NCI-H1694 treated with DMSO at 0.1 percent for 48 hours (cell line): ENCODE data around the gene PDSS2.
A peak's percentile ranks its signal among the peaks of the same experiment; 100 is the strongest.

Source experiments
- DNase-seq: peaks from one replicate; lab custom pipeline; 2025; lab: John Stamatoyannopoulos, UW

Gene PDSS2

GRCh38 chr6:107267634-107268033 is 191.7 kb downstream of the PDSS2 start:
- no peak for DNase-seq

GRCh38 chr6:107267006-107267405 is 192.4 kb downstream of the PDSS2 start:
- DNase-seq, result no peak

- no peak for DNase-seq
Measured at GRCh38 chr6:107266563-107266962, 192.8 kb downstream of the PDSS2 start.

DNA sequence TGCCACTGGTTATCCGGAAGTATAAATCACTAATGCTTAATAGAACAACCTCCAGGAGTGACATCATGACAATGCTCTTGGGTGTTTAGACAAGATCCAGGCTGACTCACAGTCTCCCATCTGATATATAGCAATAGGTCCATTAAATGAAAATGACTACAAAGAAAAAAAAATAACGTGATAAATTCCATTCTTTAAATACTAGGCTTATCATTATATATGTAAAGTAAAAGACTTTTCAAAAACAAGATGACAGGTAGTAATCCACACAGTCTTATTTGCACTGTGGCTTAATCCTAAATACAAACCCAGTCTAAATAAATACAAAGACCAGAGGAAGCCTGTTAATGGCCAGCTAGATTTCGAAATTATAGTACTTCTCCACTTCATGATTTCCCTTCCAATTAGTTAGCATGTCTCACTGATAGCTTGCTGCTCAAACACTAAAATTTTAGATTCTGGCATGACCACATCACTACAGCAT is 195.0 kb downstream of the PDSS2 start:
- no peak for DNase-seq

DNA sequence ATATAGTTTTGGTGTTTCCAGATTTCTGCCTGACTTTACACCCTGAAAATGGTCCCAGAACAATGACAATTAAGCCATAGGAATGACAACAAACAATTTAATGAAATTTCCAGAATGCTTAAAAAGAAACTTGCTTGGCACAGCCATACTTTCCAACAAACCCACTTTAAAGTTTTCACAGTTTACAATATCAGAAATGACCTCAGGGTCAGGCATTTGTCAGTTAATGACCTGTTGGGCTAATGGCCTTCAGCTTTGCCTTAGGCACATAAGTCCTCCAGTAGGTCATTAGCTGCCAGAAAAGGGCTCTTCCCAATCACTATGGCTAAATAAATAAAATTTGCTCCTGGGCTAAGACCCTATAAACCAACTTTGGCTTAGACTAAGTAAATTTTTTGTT is 199.4 kb downstream of the PDSS2 start:
- DNase-seq, result no peak

DNA sequence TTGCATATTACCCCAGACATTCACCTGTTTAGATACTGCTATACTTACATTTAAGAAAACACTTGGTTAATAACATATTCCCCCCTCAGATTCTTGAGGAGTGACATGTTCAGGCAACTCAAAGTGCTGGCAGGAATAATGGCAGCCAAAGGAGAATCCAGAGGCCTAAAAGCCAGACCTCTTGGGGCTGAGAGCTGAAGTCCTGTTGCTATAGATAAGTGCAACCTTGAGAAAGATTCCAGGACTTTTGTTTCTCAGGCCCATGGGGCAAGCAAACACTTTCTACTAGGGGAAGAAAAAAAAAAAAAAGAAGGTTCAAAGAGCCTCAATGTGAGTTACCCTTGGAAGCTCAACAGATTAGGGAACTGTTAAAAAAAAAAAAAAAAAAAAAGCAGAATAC is 211.2 kb downstream of the PDSS2 start:
- no peak for DNase-seq

DNA sequence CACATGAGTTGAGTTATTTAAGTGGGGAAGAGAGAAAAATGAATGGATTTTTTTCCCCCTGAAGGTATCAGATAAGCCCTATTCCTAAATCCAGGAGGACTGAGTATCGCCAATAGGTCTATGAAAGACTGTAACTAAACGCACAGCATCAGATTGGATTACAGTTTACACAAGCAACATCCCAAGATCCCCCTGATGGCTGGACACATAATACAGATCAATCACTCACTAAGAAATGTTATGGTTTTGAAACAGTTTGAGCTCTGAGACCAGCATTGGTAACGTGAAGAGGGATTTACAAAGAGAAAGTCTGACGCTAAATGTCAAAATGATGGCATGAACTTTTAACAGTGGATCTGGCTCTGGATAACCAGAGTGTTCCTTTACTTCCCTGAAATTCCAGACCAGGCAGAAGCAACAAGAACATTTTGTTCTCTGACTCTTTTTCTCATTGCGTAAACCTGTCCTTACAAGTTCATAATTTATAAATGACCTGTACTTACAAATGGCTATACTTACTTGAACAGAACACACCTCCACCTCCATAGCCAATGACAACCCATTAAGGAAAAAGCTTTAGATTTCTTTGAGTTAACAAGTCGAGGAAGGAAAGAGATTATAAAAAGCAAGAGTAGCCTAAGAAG is 212.3 kb downstream of the PDSS2 start:
- no peak for DNase-seq

GRCh38 chr6:107246249-107246971 is 213.0 kb downstream of the PDSS2 start:
- no peak for DNase-seq

GRCh38 chr6:107244742-107245480 is 214.5 kb downstream of the PDSS2 start:
- DNase-seq, result peak; percentile 80

- DNase-seq, result no peak
Measured at GRCh38 chr6:107244082-107244741, 215.2 kb downstream of the PDSS2 start.

DNA sequence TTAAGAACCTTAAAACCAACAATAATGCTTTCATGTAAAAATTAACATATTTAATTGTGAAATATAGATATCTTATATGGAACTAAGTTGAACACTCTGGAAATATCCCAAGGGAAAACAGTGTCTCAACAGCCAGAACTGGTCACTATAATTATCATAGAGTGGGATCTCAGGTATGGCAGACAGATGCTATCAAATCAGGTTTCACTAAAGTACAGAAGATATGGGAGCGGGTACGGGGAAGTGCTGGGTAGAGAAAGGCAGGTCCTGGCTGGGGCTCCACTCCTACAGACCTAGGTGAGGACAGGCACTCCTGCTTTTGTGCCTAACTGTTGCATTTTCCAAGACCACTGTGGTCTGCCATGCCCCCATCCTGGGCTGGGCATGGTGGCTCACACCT is 215.9 kb downstream of the PDSS2 start:
- no peak for DNase-seq

DNA sequence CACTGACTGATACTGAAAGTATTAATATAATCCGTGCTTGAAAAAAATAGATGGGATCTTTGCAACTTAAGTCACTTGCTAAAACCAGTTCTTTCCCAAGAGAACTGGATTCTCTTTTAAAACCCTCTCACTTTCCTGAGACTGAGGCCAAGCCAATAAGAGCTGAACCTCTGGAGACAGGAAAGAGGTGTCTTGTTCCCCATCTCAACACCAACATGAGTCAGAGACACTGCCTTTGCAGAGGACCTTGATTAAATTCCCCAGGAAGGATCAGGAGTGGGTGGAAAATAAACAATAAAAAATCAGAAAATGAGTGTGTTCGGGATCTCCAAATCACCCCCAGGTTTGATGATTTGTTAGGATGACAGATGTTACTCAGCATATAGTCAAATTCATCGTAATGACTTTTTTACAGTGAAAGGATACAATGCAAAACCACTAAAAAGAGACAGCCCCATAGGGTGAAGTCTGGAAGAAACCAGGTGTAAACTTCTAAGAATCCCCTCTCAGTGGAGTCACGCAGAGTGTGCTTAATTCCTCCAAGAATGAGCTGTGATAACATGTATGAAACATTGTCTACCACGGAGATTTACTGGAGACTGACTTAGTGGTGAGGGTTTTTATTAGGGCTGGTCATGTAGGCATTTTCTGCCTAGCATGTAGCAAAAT is 221.2 kb downstream of the PDSS2 start:
- DNase-seq, result no peak

DNA sequence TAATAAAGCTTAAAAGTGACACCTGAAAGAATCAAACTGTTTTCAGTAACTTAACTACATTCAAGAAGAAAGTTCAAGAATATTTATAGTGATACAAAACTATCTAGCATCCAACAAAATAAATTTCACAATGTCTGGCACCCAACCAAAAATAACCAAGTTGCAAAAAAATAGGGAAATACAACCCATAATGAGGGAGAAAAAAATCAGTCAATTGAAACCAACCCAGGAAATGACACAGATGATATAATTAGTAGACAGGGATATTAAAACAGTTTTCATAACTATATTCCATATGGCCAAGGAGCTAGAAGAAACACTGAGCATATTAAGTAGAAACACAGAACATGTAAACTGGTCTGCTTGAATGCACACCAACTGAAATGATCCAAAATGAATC is 223.9 kb downstream of the PDSS2 start:
- no peak for DNase-seq

GRCh38 chr6:107235007-107235406 is 224.4 kb downstream of the PDSS2 start:
- no peak for DNase-seq

GRCh38 chr6:107231243-107231642 is 228.1 kb downstream of the PDSS2 start:
- DNase-seq, result no peak

GRCh38 chr6:107230448-107230847 is 228.9 kb downstream of the PDSS2 start:
- DNase-seq, result no peak

DNA sequence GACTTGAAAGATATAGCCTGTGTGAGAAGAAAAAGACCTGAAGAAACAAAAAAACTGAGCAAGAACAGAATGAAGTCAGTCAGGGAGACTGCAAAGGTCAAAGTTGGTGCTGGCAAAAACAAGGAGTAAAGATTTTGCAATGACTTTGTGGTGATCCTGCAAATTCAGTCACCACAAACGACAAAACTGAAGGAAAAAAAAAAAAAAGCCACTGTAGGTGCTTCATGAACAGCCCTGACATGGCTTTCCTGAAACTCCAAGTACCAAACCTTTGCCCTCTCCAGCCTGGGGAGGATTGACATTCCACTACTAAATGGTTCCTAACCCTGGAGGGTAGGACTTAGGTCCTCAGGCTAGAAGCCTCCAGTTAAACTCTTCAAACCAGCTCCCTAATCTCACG is 229.3 kb downstream of the PDSS2 start:
- DNase-seq, result no peak

- no peak for DNase-seq
Measured at GRCh38 chr6:107228754-107229153, 230.6 kb downstream of the PDSS2 start.

DNA sequence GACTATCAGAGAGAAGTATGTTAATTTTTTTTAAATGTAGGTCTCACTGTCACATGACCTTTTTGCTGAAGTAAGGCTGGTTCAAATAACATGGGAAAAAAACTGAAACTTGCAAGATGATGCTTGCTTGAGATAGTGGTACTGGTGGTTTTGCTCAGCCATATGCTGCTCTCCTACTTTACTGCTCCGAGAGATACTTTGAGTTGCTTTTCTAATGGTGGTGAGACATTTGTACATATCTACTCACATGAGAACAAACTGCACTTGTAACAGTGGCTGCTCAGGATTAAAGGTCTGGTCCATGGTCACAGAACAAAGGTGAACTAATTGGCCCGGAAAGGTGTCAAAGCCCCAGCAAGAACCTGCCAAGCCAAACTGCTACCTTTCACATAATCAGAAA is 237.8 kb downstream of the PDSS2 start:
- DNase-seq, result no peak

DNA sequence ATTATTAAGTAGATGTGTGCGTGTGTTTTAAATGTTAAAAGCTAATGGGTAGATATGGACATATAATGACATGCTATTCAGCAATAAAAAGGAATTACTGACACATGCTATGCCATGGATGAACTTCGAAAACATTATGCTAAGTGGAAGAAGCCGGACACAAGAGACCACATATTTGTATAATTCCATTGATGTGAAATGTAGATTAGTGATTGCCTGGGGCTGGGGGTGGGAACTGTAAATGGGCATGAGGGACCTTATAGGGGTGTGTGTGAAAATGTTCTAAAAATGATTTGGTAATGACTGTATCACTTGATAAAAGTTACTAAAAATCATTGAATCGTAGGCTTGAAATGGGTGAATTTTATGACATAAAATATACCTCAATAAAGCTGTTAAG is 239.5 kb downstream of the PDSS2 start:
- no peak for DNase-seq

GRCh38 chr6:107218142-107218541 is 241.2 kb downstream of the PDSS2 start:
- no peak for DNase-seq

- DNase-seq, result no peak
Measured at GRCh38 chr6:107217248-107217647, 242.1 kb downstream of the PDSS2 start.
